Epidermal melanocyte (primary cell): ENCODE measurements around the gene MYCL.
"Not testable (repeated sequence)": the region's sequence is repeated elsewhere in the genome, so short reads cannot be mapped to it uniquely, and the experiment has no call there.

Experiments
- DNase-seq: peaks from one replicate; pipeline ENCODE4 v3.0.0; 2011; ENCODE audit warnings: low spot score; ENCODE audit not compliant: insufficient read length

Gene MYCL

GRCh38 chr1:39919545-39919944 lies 17.8 kb upstream of the MYCL start:
- no peak for DNase-seq

- DNase-seq: no peak
Observed at GRCh38 chr1:39917825-39918224, 16.1 kb upstream of the MYCL start.

GRCh38 chr1:39915499-39916129 lies 13.9 kb upstream of the MYCL start:
- DNase-seq: no peak

- not testable (repeated sequence) for DNase-seq
Observed at GRCh38 chr1:39913136-39913535, 11.4 kb upstream of the MYCL start.

GRCh38 chr1:39910263-39910662 lies 8.5 kb upstream of the MYCL start:
- DNase-seq: no peak

- DNase-seq: no peak
Observed at GRCh38 chr1:39908534-39908933, 6.8 kb upstream of the MYCL start.

- DNase-seq: no peak
Observed at GRCh38 chr1:39907528-39908453, 6.1 kb upstream of the MYCL start.

- DNase-seq: no peak
Observed at GRCh38 chr1:39905172-39905571, 3.5 kb upstream of the MYCL start.

- DNase-seq: no peak
Observed at GRCh38 chr1:39902460-39902807, 717 bp upstream of the MYCL start.

- no peak for DNase-seq
Observed at GRCh38 chr1:39901464-39901713, 328 bp downstream of the MYCL start.

- DNase-seq: no peak
Observed at GRCh38 chr1:39900662-39901463, 854 bp downstream of the MYCL start.

GRCh38 chr1:39899611-39900538 lies 1.8 kb downstream of the MYCL start:
- DNase-seq: no peak

GRCh38 chr1:39898648-39899603 lies 2.8 kb downstream of the MYCL start:
- no peak for DNase-seq

- DNase-seq: no peak
Observed at GRCh38 chr1:39898191-39898590, 3.5 kb downstream of the MYCL start.

GRCh38 chr1:39896909-39897685 lies 4.6 kb downstream of the MYCL start:
- no peak for DNase-seq

- DNase-seq: no peak
Observed at GRCh38 chr1:39895731-39896480, 5.8 kb downstream of the MYCL start.

GRCh38 chr1:39894884-39895495 lies 6.7 kb downstream of the MYCL start:
- DNase-seq: no peak
